GM18909 (cell line): ENCODE results near the gene HOXD4.

ENCODE experiments used
- ATAC-seq: cut with Tn5 transposase; IDR thresholded peaks from one replicate; pipeline ENCODE4 v1.9.1; 2021; ENCODE audit warnings: mild to moderate bottlenecking; ENCODE audit not compliant: unreplicated experiment, poor library complexity

The HOXD4 gene

GRCh38 chr2:176124947-176125771, 26.2 kb upstream of the HOXD4 start:
- no peak for ATAC-seq

DNA sequence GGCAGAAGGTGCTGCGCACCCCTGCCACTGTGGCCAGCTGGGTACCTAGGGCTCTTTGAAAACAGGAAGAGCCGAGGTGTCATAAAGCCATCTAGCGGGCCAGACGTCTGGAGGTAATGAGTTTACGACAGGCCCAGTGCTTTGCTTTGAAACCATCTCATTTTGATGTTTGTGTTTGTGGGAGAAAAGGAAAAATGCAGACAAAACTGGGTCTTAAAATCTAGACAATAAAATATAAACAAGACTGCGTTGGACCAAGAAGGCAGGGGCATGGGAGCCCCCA, 25.6 kb upstream of the HOXD4 start:
- no peak for ATAC-seq

DNA sequence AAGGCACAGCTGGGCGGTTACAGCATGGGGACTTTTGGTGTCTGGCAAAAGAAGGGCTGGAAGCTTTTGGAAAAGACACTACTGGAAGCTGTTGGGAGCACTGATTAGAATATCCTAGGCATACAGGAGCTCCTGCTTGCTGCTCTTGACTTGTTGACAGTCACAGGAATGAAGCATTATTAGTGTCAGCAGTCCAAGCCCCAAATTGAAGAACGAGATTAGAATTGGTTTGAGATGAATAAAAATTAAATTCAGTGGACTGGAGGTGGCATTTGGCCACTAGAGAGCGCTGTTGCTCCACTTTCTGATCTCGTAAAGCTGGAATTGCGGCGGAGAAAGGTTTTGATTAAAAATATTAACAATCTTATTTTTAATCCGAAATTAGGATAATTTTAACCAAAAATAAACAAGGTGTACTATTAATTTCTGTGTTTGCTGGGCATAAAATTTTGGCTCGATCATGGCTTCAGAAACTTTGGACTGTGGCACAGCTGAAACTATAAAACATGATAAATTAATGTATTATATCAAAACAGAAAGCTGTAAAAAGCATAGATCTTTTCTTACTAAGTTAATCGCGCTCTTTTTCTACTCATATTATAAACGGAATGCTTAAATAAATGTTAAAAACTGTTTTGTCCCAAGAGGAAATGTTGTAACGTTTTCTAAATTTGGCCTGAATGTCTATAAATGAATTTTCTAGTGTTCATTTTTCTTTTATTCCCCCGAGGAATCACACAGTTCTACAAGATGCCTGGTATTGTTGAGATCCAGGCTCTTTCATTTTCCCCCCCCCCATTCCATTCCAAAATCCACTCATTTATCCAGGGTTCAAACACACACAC, 24.2 kb upstream of the HOXD4 start:
- ATAC-seq = no peak

- no peak for ATAC-seq
These were observed 23.6 kb upstream of the HOXD4 start for GRCh38 chr2:176127774-176128072.

DNA sequence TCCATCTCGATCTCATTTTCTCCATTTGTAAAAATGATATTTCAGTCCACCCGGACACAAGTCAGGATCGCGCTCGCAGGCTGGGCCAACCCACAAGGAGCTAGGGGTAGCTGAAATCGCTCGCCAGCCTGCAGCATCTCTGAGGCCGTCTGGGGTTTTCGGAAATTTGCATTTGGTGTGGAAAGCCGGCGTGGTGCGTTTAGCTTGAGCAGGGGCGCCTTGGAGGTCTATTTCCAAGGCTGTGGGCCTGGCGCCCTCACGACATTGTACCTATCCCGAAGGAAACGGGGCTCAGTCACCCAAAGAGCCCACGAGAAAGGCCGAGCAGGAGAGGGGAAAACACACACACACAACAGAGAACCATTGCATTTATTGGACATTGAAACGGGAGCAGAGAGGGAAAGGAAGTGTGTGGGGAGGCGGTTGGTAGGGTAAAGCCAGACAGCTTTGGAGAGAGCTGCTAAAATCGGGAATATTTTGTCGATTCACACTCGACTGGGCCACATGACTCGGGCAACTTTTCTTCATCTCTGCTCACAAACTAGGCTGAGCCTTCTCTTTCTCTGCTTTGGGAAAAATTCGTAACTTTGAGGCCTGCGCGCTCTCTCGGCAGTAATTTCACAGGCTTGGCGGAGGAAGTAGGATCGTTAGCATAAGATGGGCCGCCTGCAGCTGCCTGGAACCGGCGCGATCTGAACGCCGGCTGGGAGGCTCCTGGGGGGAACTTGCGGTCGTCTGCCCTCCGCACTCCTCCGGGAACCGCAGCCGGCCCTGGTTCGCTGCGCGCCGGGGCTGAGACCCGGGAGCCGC, 23.0 kb upstream of the HOXD4 start:
- ATAC-seq = no peak

DNA sequence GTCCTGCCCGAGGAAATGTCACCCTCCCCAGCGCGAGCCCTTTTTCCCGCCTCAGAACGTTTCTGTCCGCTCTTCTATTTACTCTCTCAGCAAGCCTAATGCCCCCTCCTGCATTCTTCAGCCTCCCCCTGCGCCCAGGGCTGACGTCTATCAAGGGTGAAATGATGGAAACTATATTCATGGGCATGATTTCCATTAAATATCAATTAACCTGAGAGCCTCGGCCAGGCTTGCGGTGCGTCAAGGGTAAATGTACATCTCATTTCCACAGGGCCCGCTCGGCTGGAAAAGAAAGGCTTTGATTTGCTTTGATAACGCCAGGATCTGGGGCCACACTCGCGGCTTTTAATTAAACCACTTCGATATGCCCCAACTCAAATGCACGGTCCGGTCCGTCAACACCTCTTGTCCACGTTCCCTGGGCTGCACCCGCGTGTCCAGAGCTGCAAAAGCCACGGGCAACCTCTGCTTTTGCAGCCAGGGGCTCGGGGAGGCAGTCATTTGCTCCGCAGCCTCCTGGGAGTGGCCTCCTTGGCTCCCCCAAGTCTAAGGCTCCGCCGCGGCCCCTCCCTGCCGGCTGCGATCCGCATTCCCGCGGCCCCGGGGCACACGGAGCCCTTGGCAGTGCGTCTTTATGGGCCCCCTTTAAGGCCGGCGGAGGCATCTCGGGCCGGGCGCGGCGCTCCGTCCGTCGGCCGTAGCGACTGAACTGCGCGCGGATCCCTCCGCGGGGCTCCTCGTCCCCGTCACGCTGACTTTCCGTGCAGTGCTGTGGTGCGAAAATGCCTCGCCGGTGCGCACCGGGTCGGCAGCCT, 22.2 kb upstream of the HOXD4 start, which contains the start of gene HOXD8:
TSS of gene HOXD8 (plus strand) at position 724 of the 815 bp plus-strand sequence. CDS start 662 bp downstream, outside the sequence.
- ATAC-seq = no peak

- ATAC-seq = no peak
These were observed 21.6 kb upstream of the HOXD4 start for GRCh38 chr2:176129813-176130146.

DNA sequence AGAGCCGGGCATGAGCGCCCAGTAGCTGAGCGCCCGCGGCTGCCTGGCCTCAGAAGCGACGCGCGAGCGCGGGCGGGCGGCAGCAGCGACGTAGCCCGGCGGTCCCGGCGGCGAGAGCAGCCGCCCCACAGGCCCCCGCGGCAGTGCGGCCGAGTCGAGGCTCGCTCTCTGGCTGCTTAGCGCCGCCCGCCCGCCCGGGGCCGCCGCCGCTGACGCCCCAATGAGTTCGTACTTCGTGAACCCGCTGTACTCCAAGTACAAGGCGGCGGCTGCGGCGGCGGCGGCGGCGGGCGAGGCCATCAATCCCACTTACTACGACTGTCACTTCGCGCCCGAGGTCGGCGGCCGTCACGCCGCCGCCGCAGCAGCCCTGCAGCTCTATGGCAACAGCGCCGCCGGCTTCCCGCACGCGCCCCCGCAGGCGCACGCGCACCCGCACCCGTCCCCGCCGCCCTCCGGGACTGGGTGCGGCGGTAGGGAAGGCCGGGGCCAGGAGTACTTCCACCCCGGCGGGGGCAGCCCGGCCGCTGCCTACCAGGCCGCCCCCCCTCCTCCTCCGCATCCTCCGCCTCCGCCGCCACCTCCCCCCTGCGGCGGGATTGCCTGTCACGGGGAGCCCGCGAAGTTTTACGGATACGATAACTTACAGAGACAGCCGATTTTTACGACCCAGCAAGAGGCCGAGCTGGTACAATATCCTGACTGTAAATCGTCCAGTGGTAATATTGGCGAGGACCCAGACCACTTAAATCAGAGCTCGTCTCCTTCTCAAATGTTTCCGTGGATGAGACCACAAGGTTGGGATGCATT, 21.0 kb upstream of the HOXD4 start:
- no peak for ATAC-seq

- no peak for ATAC-seq
These were observed 20.1 kb upstream of the HOXD4 start for GRCh38 chr2:176130957-176131847.

GRCh38 chr2:176131848-176132158, 19.5 kb upstream of the HOXD4 start:
- no peak for ATAC-seq

GRCh38 chr2:176132205-176133171, 18.9 kb upstream of the HOXD4 start:
- ATAC-seq = no peak

DNA sequence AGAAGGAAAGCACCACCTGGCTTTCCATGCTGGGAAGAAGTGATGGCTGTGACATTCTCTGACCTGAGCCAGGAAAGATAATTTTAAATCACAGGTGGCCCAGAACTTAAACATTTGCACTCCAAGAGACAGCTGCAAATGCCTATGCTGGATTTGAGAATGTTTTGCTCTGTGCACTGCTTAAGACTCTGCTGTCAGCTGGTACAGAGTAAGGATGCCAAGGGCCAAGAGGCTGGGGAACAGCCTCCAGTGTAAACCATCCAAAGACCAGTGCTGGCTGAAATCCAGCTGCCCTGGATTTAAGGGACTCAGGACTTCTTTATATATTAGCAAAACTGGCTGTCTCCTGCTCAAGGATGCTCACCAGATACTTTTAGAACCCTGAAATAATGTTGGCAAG, 18.0 kb upstream of the HOXD4 start:
- ATAC-seq = no peak

DNA sequence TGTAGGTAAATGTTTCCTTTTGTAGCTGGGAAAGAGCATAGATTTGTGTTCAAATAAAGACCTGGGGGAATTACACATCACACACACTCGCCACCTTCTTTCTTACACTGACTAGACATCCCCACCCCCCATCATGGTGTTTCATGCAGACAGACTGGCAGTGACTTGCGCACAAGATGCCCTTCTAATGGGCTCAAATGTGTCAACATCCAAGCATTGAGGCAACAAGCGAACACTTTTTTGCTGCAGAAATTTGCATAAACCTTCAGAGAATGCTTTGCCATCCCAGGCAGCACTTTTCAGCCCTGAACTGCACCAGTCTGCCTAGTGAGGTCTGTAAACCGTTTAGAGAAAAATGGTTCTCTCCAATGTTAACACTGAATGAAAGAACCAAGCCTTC, 17.3 kb upstream of the HOXD4 start:
- no peak for ATAC-seq

DNA sequence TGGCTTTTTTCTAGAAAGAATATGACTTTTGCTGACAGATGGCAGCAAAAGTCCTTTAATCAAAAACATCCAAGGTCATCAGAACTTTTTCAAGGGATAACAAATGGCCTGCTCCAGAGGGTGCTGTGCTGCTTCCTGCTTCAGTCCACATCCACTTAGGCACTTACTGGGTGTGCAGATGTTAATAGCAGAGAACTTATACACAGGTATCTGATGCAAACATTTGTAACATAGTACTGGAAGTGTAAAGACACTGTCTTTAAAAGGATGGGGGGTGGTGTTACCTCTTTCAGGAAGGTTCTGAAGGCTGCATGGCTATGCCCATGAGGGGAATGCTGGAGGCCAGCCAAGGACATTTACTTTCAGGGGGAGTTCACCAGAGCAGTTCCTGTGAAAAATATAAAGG, 16.3 kb upstream of the HOXD4 start:
- ATAC-seq = no peak

DNA sequence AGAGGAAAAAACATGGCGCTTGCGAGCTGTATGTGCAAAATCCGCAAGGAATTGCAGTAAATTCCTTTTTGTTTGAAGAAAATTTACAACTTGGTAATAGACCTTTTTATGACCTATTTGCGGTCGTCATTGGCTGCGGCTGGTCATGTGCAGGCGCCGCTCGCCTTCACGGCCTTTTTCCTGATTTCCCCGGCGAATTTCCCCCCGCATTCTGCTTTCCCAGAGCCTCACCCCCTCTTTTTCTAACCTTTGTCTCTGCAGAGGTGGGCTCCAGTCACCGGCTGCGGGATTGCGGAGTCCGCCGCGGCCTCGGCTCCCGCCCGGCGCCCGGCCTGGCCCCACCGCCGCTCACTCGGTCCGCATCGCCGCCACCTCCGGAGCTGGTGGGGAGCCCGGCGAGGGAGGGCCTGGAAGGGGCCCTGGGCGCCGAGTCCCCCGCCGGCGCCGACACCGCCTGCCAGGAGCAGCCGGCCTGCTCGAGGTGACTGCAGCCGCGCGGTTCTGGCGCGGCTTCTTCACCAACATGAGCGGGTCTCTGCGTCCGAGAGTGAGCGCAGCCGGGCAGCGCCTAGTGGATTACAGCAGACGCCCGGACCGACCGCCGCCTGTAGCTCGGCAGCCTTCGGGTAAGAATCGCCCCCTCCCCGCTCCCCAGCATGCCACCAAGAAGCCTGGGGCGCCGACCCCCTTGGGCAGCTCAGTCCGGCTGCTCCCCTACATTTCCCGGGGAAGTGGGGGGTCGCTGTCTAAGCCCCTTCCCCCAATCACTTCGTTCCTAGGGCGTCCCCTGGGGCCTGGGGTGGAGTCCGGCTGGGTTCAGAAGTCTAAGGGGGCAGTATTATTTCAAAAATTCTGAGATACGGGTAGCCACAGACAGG, 14.7 kb upstream of the HOXD4 start:
- ATAC-seq = no peak

GRCh38 chr2:176137252-176137580, 14.1 kb upstream of the HOXD4 start:
- no peak for ATAC-seq

GRCh38 chr2:176137906-176138305, 13.4 kb upstream of the HOXD4 start:
- ATAC-seq = no peak
